B cell (primary cell): ENCODE results near the gene SPACA4. TPM values are rescaled to one million over a fixed set of nuclear protein-coding genes. Genes with fewer than 3 reads are reported as not detected.

Experiments used
- ATAC-seq: fragments of 200-7000 bp; cut with Tn5 transposase; one replicate; pipeline ENCODE4 v1.10.0; 2021; ENCODE audit warnings: low read depth, mild to moderate bottlenecking, moderate number of reproducible peaks, moderate library complexity
- CTCF ChIA-PET: fragments of 350-600 bp; sonication (Branson Sonifier 250); formaldehyde crosslinking; loops from one replicate; lab custom pipeline; 2021; ENCODE audit warnings: antibody characterized with exemption, inconsistent platforms; lab: Charles Lee
- POLR2A ChIA-PET: fragments of 350-600 bp; sonication (Branson Sonifier 250); formaldehyde crosslinking; loops from one replicate; lab custom pipeline; 2021; ENCODE audit warnings: antibody characterized with exemption; lab: Charles Lee
- DNase-seq: peaks from one replicate; pipeline ENCODE4 v3.0.0; 2013
- H2AFZ ChIP-seq: 2 replicates; pipeline ENCODE4 v1.6.1; 2012; ENCODE audit warnings: mild to moderate bottlenecking, low read depth, low read length; ENCODE audit not compliant: insufficient read depth, poor library complexity, severe bottlenecking
- H3K27ac ChIP-seq, 2 donors: 1 replicate in 1 of 2; 2 replicates in 1 of 2; pipeline ENCODE4 v1.5.1; 2012 to 2013; ENCODE audit warnings: low read length in 2 of 2, mild to moderate bottlenecking in 2 of 2, moderate library complexity in 1 of 2
- H3K27me3 ChIP-seq, 4 experiments: fragments of 200-600 bp in 1 of 4; sonication (generic) in 1 of 4; replicated peaks in 1 of 4; 1 replicate in 2 of 4; 2 replicates in 2 of 4; pipeline versions ENCODE4 v1.6.1 to v1.7.0; 2013 to 2016; ENCODE audit warnings: low read length in 3 of 4, mild to moderate bottlenecking in 2 of 4, mixed read lengths in 1 of 4, moderate library complexity in 1 of 4; ENCODE audit not compliant: insufficient read depth in 4 of 4, control insufficient read depth in 3 of 4; ENCODE audit errors: control extremely low read depth in 1 of 4
- H3K36me3 ChIP-seq, 2 experiments: replicated peaks in 1 of 2; 1 replicate in 1 of 2; 2 replicates in 1 of 2; pipeline versions ENCODE4 v1.6.1 to v1.7.1; 2013; ENCODE audit warnings: low read length in 1 of 2; ENCODE audit not compliant: insufficient read depth in 2 of 2, control insufficient read depth in 1 of 2; ENCODE audit errors: control extremely low read depth in 1 of 2, extremely low read depth in 1 of 2
- H3K4me1 ChIP-seq, 2 donors: fragments of 200-600 bp in 1 of 2; sonication (generic) in 1 of 2; 1 replicate in 1 of 2; 2 replicates in 1 of 2; pipeline versions ENCODE4 v1.5.1 to v1.6.1; 2013 to 2017; ENCODE audit warnings: low read length in 2 of 2; ENCODE audit not compliant: control insufficient read depth in 2 of 2, insufficient read depth in 2 of 2
- H3K4me2 ChIP-seq: replicated peaks from 2 replicates; pipeline ENCODE3; 2012; ENCODE audit warnings: mild to moderate bottlenecking, low read depth, low read length; ENCODE audit not compliant: poor library complexity, severe bottlenecking
- H3K4me3 ChIP-seq, 5 experiments: fragments of 200-600 bp in 1 of 5; sonication (generic) in 1 of 5; 1 replicate in 3 of 5; 2 replicates in 2 of 5; pipeline versions ENCODE4 v1.5.1 to v1.7.0; 2011 to 2016; ENCODE audit warnings: low read length in 4 of 5, mild to moderate bottlenecking in 4 of 5, low read depth in 2 of 5, control low read depth in 1 of 5, moderate library complexity in 1 of 5; ENCODE audit not compliant: insufficient read depth in 1 of 5; ENCODE audit errors: control extremely low read depth in 1 of 5, extremely low read depth in 1 of 5
- H3K79me2 ChIP-seq: fragments of 200-600 bp; sonication (generic); one replicate; pipeline ENCODE4 v1.6.0; 2016; ENCODE audit warnings: low read length; ENCODE audit not compliant: control insufficient read depth, insufficient read depth
- H3K9ac ChIP-seq: fragments of 200-600 bp; sonication (generic); 2 replicates; pipeline ENCODE4 v1.6.1; 2017; ENCODE audit warnings: mild to moderate bottlenecking, low read length, moderate library complexity
- H3K9me3 ChIP-seq, 3 donors: one replicate each; pipeline versions ENCODE4 v1.6.1 to v1.7.1; 2013; ENCODE audit warnings: low read length in 2 of 3; ENCODE audit not compliant: control insufficient read depth in 2 of 3, insufficient read depth in 1 of 3; ENCODE audit errors: control extremely low read depth in 1 of 3
- H4K20me1 ChIP-seq: 2 replicates; pipeline ENCODE4 v1.6.0; 2012; ENCODE audit warnings: mild to moderate bottlenecking, low read length; ENCODE audit not compliant: insufficient read depth, control insufficient read depth, poor library complexity, severe bottlenecking
- H3K27ac Mint-ChIP-seq: one replicate; pipeline ENCODE4 v1.8.0; 2021; ENCODE audit warnings: mixed read lengths
- H3K27me3 Mint-ChIP-seq: one replicate; pipeline ENCODE4 v1.8.0; 2021; ENCODE audit warnings: mixed read lengths
- H3K4me1 Mint-ChIP-seq: one replicate; pipeline ENCODE4 v1.8.0; 2021; ENCODE audit warnings: mixed read lengths
- H3K4me3 Mint-ChIP-seq: one replicate; pipeline ENCODE4 v1.8.0; 2021; ENCODE audit warnings: mixed read lengths
- H3K9me3 Mint-ChIP-seq: one replicate; pipeline ENCODE4 v1.8.0; 2022; ENCODE audit warnings: mixed read lengths; ENCODE audit not compliant: insufficient read depth
- CTCF ChIP-seq: fragments of 200-600 bp; IDR thresholded peaks from one replicate; pipeline ENCODE4 v1.8.0; 2022; ENCODE audit warnings: antibody characterized with exemption, mild to moderate bottlenecking
- EZH2 ChIP-seq: IDR thresholded peaks from 2 replicates; pipeline ENCODE4 v1.6.1; 2012; ENCODE audit warnings: borderline replicate concordance, low read depth, mild to moderate bottlenecking, moderate library complexity, low read length; ENCODE audit not compliant: insufficient read depth, poor library complexity, severe bottlenecking
- WGBS: methylation state at CpG from one replicate; pipeline ENCODE4 v1.1.5; 2013; ENCODE audit warnings: missing lambda C conversion rate; ENCODE audit not compliant: insufficient coverage; 5-methylcytosine and 5-hydroxymethylcytosine counted together
- intact Hi-C: fragments of 100-400 bp; cut with micrococcal nuclease; formaldehyde crosslinking; loops from one replicate; pipeline ENCODE4 v1.10.0; 2022
- polyA plus RNA-seq: library from polyadenylated mRNA; depleted of rRNA; stranded (reverse); fragments of >200 nt; gene quantifications from 2 replicates; pipeline ENCODE4 v1.2.3, GENCODE V29; 2012
- total RNA-seq, 2 donors: library from RNA; stranded (reverse); fragments of 120-200 nt in 1 of 2; gene quantifications; 1 replicate in 1 of 2; 2 replicates in 1 of 2; pipeline versions ENCODE4 v1.2.3 to v1.2.4, GENCODE V29; 2013 to 2022

Gene SPACA4
- total and polyA plus RNA-seq, 2 donors (not counting 1 experiment from before 2014, with no cell fraction given), result not detected

- Mint-ChIP-seq H3K4me3 (no peak overlapping the region), H3K27me3 (no peaks in the 10 kb centered on the region), H3K9me3 (no peaks in the 10 kb centered on the region), H3K4me1 (peaks cover 18% of the 10 kb centered on the region), H3K27ac (peak overlapping the region; percentile 46)
- TF ChIP-seq EZH2 (no peak), CTCF (no peak)
- ChIA-PET POLR2A (no interaction called here), CTCF (interaction anchor here (1.0 kb wide), 1 partner anchor 9 kb away, joined by 3 read pairs; the partner anchor contains the start of gene CA11)
- Histone ChIP-seq H3K27ac (no peak overlapping the region), H3K9me3 (peaks cover 0 to 2% (median 0%) of the 10 kb centered on the region in 3 donors), H3K4me1 (peaks cover 3 to 7% of the 10 kb centered on the region in 2 donors), H3K9ac (no peak overlapping the region), H3K36me3 (no peaks in the 10 kb centered on the region), H4K20me1 (no peaks in the 10 kb centered on the region), H3K4me3 (no peak overlapping the region), H3K27me3 (no peaks in the 10 kb centered on the region), H3K4me2 (no peak overlapping the region), H3K79me2 (no peaks in the 10 kb centered on the region), H2AFZ (peak overlapping the region; percentile 28)
- ATAC-seq (no peak), DNase-seq (no peak)
- WGBS, result 38% methylated on average over 10 of the region's 11 CpGs
- intact Hi-C loops, result no loop called here
Measured at GRCh38 chr19:48654299-48655059, 47.9 kb downstream of the SPACA4 start.

GRCh38 chr19:48656840-48657474 lies 50.4 kb downstream of the SPACA4 start:
- H3K36me3 ChIP-seq, result no peaks in the 10 kb centered on the region
- Mint-ChIP-seq H3K27me3 (no peaks in the 10 kb centered on the region), H3K9me3 (no peaks in the 10 kb centered on the region), H3K4me3 (no peak overlapping the region), H3K27ac (no peak overlapping the region), H3K4me1 (peaks cover 21% of the 10 kb centered on the region)
- H2AFZ ChIP-seq, result no peak overlapping the region
- H4K20me1 ChIP-seq, result no peaks in the 10 kb centered on the region
- ChIA-PET CTCF (interaction anchor here (1.4 kb wide), 1 partner anchor 18 kb away, joined by 3 read pairs; no protein-coding TSS in a partner anchor), POLR2A (interaction anchor here (0.6 kb wide), 1 partner anchor 10 kb away, joined by 10 read pairs; no protein-coding TSS in a partner anchor)
- intact Hi-C loops, result no loop called here
- 73% methylated on average over 11 of the region's 16 CpGs for WGBS
- no peaks in the 10 kb centered on the region for H3K9me3 ChIP-seq
- H3K27me3 ChIP-seq, result no peaks in the 10 kb centered on the region
- no peak overlapping the region for H3K4me2 ChIP-seq
- no peak for TF ChIP-seq CTCF
- no peak for TF ChIP-seq EZH2
- H3K27ac ChIP-seq, result no peak overlapping the region
- no peak overlapping the region for H3K4me3 ChIP-seq
- H3K9ac ChIP-seq, result no peak overlapping the region
- H3K79me2 ChIP-seq, result no peaks in the 10 kb centered on the region
- no peak for DNase-seq
- no peak for ATAC-seq
- peaks cover 8 to 23% of the 10 kb centered on the region in 2 donors for H3K4me1 ChIP-seq
